HG02610 (cell line): ENCODE data around the gene CHRNA10.
"Not testable (repeated sequence)": the region's sequence is repeated elsewhere in the genome, so short reads cannot be mapped to it uniquely, and the experiment has no call there.

ENCODE experiments used
- ATAC-seq: cut with Tn5 transposase; IDR thresholded peaks from one replicate; pipeline ENCODE4 v1.9.1; 2021; ENCODE audit warnings: mild to moderate bottlenecking, moderate library complexity; ENCODE audit not compliant: unreplicated experiment

CHRNA10 gene

DNA sequence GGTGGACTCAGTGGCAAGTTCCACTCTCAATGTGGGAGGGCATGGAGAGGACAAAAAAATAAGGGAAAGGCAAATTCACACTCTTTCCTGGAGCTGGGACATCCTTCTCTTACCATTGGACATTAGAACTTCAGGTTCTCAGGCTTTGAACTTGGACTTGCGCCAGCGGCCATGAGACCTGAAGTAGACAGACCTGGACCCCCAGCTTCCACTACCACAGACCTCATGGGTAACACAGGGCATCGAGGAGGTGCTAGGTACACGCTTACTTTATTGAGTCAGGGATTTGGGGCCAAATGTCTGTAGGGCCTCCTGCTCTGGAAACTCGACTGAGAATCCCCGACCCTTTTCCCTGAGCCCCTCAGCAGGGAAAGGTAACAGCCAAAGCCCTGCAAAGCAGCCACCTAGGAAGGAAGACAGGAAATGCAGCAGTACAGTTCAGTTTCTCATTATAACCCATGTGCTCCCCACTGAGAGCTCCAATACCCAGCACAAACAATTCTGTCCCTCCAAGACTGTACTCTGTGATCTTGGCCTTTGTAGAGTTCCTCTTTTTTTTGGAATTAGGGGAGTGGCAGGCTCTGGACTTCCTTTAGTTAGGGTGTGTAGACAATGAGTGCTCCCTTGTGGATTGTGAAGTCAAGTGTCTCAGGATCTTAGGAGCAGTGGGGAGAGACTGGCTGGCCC, 5.7 kb downstream of the CHRNA10 start:
- ATAC-seq, result no peak

DNA sequence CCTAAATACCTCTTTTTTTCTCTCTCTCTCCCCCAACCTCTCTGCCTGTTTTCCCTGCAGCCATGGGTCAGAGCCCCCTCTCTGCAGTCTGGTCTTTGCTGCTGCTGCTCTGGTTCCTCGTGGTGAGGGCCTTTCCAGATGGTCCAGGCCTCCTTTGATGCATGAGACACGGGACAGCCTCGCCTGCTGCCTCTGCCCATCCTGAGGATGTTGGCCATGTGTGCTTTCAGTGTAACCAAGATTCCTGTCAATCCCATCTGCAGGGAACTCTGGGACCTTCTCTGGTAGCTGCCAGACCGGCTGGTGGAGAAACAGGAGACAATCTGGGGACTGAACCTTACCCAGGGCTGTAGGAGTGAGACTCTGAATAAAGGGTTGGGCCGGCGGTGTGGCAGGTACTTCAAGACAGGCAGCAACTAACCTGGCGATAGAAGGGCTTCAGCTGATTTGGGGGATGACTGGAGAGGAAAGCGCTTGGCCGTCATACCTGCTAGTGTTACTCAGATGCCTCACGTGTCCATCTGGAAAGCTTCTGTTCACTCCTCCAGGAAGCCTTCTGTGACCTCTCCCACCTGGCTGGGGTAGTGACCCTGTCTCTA, 7.1 kb downstream of the CHRNA10 start:
- no peak for ATAC-seq

DNA sequence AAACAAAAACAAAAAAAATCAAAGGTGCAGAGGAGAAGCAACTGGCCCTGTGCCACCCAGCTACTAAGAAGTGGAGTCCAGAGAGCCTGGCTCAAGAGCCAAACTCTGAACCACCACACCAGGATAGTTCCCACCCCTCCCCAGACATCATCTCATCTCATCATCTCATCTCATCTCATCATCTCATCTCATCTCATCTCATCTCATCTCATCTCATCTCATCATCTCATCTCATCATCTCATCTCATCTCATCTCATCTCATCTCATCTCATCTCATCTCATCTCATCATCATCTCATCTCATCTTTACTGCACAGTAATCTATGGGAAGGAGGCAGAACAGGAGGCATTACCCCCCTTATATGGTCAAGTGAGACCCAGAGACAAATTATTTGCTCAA, 8.3 kb downstream of the CHRNA10 start:
- no peak for ATAC-seq

DNA sequence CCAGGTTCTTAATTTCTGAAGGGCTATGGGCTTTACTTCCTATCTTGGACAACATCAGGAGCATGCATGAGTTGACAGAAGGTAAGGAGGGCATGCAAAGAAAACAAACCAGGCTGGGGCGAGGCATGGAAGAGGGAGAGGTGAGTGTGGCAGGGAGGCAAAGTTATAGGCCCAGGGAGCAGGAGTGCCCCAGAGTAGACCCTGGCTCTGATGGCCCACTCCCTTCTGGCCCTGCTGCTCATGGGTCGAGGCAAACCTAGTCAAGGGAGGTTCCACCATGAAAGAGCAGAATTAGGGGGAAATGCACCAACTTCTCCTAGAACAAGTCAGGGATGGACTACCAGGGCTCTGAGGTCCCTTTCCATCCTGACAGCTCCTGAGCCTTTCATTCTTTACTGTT, 10.2 kb downstream of the CHRNA10 start:
- ATAC-seq, result no peak

DNA sequence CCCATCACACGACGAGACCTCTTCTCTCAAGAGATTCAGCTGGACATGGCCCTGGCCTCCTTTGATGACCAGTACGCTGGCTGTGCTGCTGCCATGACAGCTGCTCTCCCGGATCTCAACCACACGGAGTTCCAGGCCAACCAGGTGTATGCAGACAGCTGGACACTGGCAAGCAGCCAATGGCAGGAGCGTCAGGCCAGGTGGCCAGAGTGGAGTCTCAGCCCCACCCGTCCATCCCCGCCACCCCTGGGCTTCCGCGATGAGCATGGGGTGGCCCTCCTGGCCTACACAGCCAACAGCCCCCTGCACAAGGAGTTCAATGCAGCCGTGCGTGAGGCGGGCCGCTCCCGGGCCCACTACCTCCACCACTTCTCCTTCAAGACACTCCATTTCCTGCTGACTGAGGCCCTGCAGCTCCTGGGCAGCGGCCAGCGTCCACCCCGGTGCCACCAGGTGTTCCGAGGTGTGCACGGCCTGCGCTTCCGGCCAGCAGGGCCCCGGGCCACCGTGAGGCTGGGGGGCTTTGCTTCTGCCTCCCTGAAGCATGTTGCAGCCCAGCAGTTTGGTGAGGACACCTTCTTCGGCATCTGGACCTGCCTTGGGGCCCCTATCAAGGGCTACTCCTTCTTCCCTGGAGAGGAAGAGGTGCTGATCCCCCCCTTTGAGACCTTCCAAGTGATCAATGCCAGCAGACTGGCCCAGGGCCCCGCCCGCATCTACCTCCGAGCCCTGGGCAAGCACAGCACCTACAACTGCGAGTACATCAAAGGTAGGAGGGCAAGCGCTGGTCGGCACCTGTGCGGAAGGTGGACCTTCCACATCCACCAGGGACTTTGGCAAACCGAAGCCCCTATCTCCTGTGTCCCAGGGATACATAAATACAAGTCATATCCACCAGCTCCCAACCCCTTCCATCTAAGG, 11.3 kb downstream of the CHRNA10 start:
- ATAC-seq, result no peak

GRCh38 chr11:3658252-3658651, 12.9 kb downstream of the CHRNA10 start:
- no peak for ATAC-seq

GRCh38 chr11:3657331-3657730, 13.9 kb downstream of the CHRNA10 start:
- not testable (repeated sequence) for ATAC-seq

DNA sequence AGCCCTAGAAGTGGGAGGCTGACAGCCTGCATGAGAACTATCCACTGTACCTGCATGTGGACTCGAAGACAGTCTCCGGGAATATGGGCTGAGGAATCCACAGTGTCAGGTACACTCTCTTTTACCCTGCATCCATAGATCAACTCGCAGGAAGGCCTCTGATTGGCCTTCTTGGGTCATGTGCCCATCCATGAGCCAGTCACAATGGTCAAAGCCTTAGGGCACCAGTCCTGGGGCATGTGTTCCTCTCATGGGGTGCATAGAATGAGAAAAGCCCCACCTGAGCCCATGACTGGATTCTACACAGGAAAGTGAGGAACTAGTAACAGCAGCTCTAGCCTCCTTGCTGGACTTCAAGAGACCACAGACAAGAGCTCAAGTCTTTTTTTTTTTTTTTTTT, 15.6 kb downstream of the CHRNA10 start:
- ATAC-seq, result no peak

DNA sequence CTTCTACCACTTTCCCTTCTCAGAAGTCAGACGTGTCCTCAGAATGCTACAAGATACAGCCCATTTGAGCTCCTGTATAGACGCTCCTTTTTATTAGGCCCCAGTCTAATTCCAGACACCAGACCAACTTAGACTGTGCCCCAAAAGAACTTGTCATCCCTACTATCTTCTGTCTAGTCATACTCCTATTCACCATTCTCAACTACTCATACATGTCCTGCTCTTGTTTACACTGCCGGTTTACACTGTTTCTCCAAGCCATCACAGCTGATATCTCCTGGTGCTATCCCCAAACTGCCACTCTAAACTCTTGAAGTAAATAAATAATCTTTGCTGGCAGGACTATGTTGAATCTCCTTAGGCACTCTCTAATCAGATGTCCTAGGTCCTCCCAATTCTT, 18.7 kb downstream of the CHRNA10 start:
- ATAC-seq, result not testable (repeated sequence)

DNA sequence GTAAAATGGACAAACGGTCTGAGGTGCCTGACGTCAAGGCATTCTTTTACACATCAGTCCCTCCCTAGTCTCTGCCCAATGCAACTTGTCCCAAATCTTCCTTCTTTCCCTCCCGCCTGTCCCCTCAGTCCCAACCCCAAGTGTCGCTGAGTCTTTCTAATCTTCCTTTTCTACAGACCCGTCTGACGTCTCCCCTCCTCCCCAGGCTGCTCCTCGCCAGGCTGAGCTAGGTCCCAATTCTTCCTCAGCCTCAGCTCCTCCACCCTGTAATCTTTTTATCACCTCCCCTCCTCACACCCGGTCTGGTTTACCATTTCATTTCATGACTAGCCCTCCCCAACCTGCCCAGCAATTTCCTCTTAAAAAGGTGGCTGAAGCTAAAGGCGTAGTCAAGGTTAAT, 21.8 kb downstream of the CHRNA10 start:
- not testable (repeated sequence) for ATAC-seq

GRCh38 chr11:3648843-3649242, 22.3 kb downstream of the CHRNA10 start:
- not testable (repeated sequence) for ATAC-seq

GRCh38 chr11:3645552-3645951, 25.6 kb downstream of the CHRNA10 start:
- no peak for ATAC-seq

GRCh38 chr11:3644817-3645235, 26.4 kb downstream of the CHRNA10 start, which contains the start of gene ART1:
Gene ART1, plus strand, starts transcription at chr11:3645128. Its CDS starts 14,086 bp downstream, at chr11:3659214.
- no peak for ATAC-seq

- not testable (repeated sequence) for ATAC-seq
Measured at GRCh38 chr11:3643102-3643546, 28.1 kb downstream of the CHRNA10 start.

GRCh38 chr11:3642071-3642951, 28.9 kb downstream of the CHRNA10 start:
- ATAC-seq, result peak; percentile 51

GRCh38 chr11:3641701-3642070, 29.5 kb downstream of the CHRNA10 start, which contains the start of gene ART5:
Gene ART5, minus strand, starts transcription at chr11:3641992. Its CDS starts 130 bp downstream, at chr11:3641862.
- no peak for ATAC-seq

DNA sequence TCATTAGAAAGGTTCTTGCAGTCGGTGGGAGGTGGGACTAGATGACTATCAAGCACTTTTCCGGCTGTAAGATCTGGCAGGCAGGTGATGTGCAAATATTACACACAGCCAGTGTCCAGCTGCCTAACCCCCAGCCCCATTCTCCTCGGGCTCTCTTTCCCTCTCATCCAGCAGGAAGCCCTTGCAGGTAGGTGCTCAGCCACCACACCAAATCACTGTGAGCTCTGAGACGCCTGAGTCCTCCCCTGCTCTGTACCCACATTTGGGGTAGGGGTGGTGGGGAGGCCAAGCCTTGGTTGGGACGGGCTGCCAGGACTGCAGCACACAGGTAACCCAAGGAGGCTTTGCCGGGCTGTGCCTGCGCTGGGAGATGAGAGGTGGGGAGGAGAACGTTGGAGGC, 30.0 kb downstream of the CHRNA10 start:
- no peak for ATAC-seq

GRCh38 chr11:3639841-3640240, 31.3 kb downstream of the CHRNA10 start:
- ATAC-seq, result no peak

DNA sequence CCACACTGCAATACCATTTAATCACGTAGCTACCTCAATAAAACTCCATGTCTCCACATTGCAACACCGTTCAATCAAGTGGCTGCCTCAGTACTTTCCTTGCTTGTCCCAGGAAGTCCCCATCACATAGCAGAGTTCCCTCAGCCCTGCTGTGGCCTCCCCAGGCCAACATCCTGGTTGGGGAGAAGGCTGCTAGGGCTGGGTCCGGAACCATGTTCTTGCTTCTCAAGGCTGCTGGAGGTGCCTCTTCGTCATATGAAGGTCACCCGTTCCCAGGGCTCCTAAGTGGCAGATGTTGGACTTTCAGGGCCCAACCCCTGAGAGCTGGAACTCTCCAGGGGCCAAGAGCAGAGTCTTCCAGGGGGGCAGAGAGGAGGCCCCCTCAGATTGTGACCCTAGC, 32.7 kb downstream of the CHRNA10 start:
- ATAC-seq, result no peak

- no peak for ATAC-seq
Measured at GRCh38 chr11:3637201-3637600, 34.0 kb downstream of the CHRNA10 start.
